ENCODE measurements around the gene D2HGDH. TPM values are rescaled to one million over a fixed set of nuclear protein-coding genes. Genes with fewer than 3 reads are reported as not detected.
A peak's percentile ranks its signal among the peaks of the same experiment; 100 is the strongest.

The D2HGDH gene
- total and polyA plus RNA-seq, 9 of the 15 experiments (the other 6 are each of a cell fraction or from before 2014, with no cell fraction given) = 0.39 to 30.8 (median 10.3) TPM

DNA sequence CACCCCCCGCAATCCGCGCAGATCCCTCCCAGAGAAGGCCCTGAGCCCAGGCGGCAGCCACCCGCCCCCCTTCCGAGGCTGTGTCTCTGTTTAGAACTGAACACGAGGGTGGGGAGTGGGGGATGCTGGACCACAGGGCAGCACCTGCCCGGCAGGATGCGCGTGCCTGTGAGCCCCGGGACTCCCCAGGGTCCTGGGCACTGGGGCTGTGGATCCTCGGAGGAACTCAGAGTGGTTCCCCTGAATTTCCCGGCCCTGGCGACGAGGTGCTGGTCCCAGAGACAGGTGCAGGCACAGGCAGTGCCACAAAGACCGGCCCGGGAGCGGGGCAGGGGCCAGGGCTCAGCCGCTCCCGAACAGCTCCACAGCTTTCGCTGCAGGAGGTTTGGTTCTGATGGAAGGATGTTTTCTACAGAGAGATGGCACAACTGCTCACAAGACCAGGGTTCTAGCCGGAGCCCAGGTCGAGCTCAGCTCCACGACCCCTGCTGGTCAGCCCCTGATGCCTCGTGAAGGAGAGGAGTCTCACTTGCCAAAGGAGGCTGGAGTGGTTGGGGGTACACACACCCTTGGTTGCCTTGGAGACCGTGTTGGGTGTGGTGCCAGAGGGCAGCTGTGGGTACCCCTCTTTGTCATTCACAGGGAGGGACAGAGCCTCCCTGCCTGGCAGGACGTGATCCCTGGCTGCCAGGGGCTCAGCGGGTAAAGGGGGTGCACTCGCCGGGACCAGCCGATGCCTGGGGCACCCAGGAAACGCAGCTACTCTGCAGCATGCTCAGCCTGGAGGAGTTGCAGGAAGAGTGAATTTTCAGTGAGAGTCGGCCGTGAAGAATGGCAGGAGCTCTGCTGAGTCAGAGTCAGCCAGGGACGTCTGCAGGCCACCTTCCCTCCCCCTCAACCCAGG, 70.1 kb downstream of the D2HGDH start:
- intact Hi-C loops (cut with micrococcal nuclease) = no loop called here
- peaks cover 20 to 59% of the 10 kb centered on the region in 2 experiments for H3K4me1 ChIP-seq (replicated peaks in 1 of 2; ENCODE audit: control insufficient read depth in 2 of 2, insufficient read depth in 2 of 2, low read length in 2 of 2)
- H3K4me3 ChIP-seq = no peak overlapping the region
- peak; percentile 73 for ATAC-seq
- peak overlapping the region; percentile 53; the same call in 1 of the 2 replicates for H2AFZ ChIP-seq (ENCODE audit: low read depth, low read length)
- H4K20me1 ChIP-seq (replicated peaks; ENCODE audit: control insufficient read depth, insufficient read depth, low read length) = no peaks in the 10 kb centered on the region
- DNase-seq (ENCODE audit: extremely low read depth in 1 of 4, low spot score in 3 of 4) = peak; percentile 21 to 84 (median 34)
- 48% methylated on average over 14 of the region's 35 CpGs for WGBS (ENCODE audit: insufficient coverage, low coverage, missing lambda C conversion rate)
- H3K27ac ChIP-seq (ENCODE audit: extremely low read depth, low read depth, low read length) = peak overlapping the region; percentile 98
- no peaks in the 10 kb centered on the region; the same call in 1 of the 2 replicates for H3K9me3 ChIP-seq (replicated peaks; ENCODE audit: control insufficient read depth, insufficient read depth, low read depth, low read length)
- no peaks in the 10 kb centered on the region for H3K9me1 ChIP-seq (ENCODE audit: control insufficient read depth, insufficient read depth, low read length)
- H3K36me3 ChIP-seq (ENCODE audit: control insufficient read depth, insufficient read depth, low read length) = no peaks in the 10 kb centered on the region
- H3K27me3 ChIP-seq (ENCODE audit: control insufficient read depth in 2 of 2, insufficient read depth in 2 of 2, low read length in 2 of 2) = no peaks in the 10 kb centered on the region
- H3K4me2 ChIP-seq (ENCODE audit: insufficient read depth, low read length) = peak overlapping the region; percentile 71
- no peak for FAIRE-seq
- ChIA-PET CTCF (ENCODE audit: low intra/inter-chr PET ratio) (no interaction called here), POLR2A (interaction anchor here (1.0 to 1.2 kb wide), 3 partner anchors 8 to 139 kb away, joined by 3 to 4 read pairs (median 4); no protein-coding TSS in a partner anchor)
- peak overlapping the region; percentile 73 to 91 for H3K9ac ChIP-seq (ENCODE audit: insufficient read depth in 1 of 2, low read depth in 2 of 2, low read length in 2 of 2)
- BruUV-seq (replicated peaks) = no TSS peak
- in situ Hi-C loops (cut with MboI) = no loop called here
- H3K79me2 ChIP-seq (ENCODE audit: control insufficient read depth, insufficient read depth, low read length) = peaks cover 3% of the 10 kb centered on the region; the same call in 1 of the 3 replicates
- TF ChIP-seq, protein P1, sequence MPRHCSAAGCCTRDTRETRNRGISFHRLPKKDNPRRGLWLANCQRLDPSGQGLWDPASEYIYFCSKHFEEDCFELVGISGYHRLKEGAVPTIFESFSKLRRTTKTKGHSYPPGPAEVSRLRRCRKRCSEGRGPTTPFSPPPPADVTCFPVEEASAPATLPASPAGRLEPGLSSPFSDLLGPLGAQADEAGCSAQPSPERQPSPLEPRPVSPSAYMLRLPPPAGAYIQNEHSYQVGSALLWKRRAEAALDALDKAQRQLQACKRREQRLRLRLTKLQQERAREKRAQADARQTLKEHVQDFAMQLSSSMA (CRISPR knock-in tag; IDR thresholded peaks at IDR 0.05) = no peak
- TF ChIP-seq HNRNPLL (IDR thresholded peaks at IDR 0.05; ENCODE audit: low read depth, low read length, poor library complexity, severe bottlenecking) (no peak), YBX1 (IDR thresholded peaks at IDR 0.05) (no peak), MCM7 (IDR thresholded peaks at IDR 0.05) (no peak), JUND (IDR thresholded peaks at IDR 0.05; ENCODE audit: borderline replicate concordance, low read depth, low read length) (0 out of 2 replicates have a peak, but pooled peaks have one; percentile 25), JUND (tag; IDR thresholded peaks at IDR 0.05; ENCODE audit: borderline replicate concordance, low read depth, low read length) (no peak), SMARCC2 (IDR thresholded peaks at IDR 0.05; ENCODE audit: low read depth) (no peak), KAT2B (IDR thresholded peaks at IDR 0.05; ENCODE audit: low read depth, low read length) (no peak), MXD1 (CRISPR knock-in tag; IDR thresholded peaks at IDR 0.05; ENCODE audit: borderline replicate concordance, poor library complexity, severe bottlenecking) (no peak), PCBP2 (IDR thresholded peaks at IDR 0.05; ENCODE audit: low read depth, low read length, poor library complexity, severe bottlenecking) (no peak), HDAC1 (IDR thresholded peaks at IDR 0.05) (no peak)
- TF ChIP-seq, protein P2, sequence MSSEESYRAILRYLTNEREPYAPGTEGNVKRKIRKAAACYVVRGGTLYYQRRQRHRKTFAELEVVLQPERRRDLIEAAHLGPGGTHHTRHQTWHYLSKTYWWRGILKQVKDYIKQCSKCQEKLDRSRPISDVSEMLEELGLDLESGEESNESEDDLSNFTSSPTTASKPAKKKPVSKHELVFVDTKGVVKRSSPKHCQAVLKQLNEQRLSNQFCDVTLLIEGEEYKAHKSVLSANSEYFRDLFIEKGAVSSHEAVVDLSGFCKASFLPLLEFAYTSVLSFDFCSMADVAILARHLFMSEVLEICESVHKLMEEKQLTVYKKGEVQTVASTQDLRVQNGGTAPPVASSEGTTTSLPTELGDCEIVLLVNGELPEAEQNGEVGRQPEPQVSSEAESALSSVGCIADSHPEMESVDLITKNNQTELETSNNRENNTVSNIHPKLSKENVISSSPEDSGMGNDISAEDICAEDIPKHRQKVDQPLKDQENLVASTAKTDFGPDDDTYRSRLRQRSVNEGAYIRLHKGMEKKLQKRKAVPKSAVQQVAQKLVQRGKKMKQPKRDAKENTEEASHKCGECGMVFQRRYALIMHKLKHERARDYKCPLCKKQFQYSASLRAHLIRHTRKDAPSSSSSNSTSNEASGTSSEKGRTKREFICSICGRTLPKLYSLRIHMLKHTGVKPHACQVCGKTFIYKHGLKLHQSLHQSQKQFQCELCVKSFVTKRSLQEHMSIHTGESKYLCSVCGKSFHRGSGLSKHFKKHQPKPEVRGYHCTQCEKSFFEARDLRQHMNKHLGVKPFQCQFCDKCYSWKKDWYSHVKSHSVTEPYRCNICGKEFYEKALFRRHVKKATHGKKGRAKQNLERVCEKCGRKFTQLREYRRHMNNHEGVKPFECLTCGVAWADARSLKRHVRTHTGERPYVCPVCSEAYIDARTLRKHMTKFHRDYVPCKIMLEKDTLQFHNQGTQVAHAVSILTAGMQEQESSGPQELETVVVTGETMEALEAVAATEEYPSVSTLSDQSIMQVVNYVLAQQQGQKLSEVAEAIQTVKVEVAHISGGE (CRISPR knock-in tag; IDR thresholded peaks at IDR 0.05) = 0 out of 6 replicates have a peak, but pooled peaks of 1 of the 3 experiments have one; percentile 47
- TF ChIP-seq, protein P3, sequence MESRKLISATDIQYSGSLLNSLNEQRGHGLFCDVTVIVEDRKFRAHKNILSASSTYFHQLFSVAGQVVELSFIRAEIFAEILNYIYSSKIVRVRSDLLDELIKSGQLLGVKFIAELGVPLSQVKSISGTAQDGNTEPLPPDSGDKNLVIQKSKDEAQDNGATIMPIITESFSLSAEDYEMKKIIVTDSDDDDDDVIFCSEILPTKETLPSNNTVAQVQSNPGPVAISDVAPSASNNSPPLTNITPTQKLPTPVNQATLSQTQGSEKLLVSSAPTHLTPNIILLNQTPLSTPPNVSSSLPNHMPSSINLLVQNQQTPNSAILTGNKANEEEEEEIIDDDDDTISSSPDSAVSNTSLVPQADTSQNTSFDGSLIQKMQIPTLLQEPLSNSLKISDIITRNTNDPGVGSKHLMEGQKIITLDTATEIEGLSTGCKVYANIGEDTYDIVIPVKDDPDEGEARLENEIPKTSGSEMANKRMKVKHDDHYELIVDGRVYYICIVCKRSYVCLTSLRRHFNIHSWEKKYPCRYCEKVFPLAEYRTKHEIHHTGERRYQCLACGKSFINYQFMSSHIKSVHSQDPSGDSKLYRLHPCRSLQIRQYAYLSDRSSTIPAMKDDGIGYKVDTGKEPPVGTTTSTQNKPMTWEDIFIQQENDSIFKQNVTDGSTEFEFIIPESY (CRISPR knock-in tag; IDR thresholded peaks at IDR 0.05) = no peak
